Fibroblast of peridontal ligament (primary cell): Measurements from ENCODE around the gene PSMB1.
A peak's percentile ranks its signal among the peaks of the same experiment; 100 is the strongest.
"Not testable (repeated sequence)": the region's sequence is repeated elsewhere in the genome, so short reads cannot be mapped to it uniquely, and the experiment has no call there.

ENCODE experiments used
- DNase-seq: peaks from one replicate; pipeline ENCODE4 v3.0.0-alpha.2; 2010; ENCODE audit errors: extremely low read depth

The PSMB1 gene

DNA sequence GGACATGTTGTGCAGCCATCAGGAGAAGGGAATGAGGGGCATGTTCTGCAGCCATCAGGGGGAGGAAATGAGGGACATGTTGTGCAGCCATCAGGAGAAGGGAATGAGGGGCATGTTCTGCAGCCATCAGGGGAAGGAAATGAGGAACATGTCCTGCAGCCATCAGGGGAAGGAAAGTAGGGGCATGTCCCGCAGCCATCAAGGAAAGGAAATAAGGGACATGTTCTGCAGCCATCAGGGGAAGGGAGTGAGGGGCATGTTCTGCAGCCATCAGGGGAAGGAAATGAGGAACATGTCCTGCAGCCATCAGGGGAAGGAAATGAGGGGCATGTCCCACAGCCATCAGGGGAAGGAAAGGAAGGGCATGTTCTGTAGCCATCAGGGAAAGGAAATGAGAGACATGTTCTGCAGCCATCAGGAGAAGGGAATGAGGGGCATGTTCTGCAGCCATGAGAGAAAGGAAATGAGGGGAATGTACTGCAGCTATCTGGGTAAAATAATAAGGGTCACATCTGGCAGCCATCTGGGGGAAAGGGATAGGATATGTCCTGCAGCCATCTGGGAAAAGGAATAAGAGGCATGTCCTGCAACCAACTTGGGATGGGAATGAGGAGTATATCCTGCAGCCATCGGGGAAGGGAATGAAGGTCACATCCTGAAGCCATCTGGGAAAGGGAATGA is 50.2 kb downstream of the PSMB1 start:
- not testable (repeated sequence) for DNase-seq

DNA sequence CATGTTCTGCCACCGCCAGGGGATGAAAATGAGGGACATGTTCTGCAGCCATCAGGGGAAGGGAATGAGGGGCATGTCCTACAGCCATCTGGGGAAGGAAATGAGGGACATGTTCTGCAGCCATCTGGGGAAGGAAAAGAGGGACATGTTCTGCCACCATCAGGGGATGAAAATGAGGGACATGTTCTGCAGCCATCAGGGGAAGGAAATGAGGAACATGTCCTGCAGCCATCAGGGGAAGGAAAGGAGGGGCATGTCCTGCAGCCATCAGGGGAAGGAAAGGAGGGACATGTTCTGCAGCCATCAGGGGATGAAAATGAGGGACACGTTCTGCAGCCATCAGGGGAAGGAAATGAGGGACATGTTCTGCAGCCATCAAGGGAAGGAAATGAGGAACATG is 50.8 kb downstream of the PSMB1 start:
- DNase-seq: not testable (repeated sequence)

DNA sequence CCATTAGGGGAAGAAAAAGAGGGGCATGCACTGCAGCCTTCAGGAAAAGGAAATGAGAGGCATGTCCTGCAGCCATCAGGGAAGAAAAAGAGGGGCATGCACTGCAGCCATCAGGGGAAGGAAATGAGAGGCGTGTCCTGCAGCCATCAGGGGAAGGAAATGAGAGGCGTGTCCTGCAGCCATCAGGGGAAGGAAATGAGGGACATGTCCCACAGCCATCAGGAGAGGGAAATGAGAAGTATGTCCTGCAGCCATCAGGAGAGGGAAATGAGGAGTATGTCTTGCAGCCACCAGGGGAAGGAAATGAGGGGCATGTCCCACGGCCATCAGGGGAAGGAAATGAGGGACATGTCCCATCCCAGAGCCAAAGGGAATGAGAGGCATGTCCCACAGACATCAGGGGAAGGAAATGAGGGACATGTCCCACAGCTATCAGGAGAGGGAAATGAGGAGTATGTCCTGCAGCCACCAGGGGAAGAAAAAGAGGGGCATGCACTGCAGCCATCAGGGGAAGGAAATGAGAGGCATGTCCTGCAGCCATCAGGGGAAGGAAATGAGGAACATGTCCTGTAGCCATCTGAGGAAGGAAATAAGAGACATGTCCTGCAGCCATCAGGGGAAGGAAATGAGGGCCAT is 52.0 kb downstream of the PSMB1 start:
- no peak for DNase-seq

DNA sequence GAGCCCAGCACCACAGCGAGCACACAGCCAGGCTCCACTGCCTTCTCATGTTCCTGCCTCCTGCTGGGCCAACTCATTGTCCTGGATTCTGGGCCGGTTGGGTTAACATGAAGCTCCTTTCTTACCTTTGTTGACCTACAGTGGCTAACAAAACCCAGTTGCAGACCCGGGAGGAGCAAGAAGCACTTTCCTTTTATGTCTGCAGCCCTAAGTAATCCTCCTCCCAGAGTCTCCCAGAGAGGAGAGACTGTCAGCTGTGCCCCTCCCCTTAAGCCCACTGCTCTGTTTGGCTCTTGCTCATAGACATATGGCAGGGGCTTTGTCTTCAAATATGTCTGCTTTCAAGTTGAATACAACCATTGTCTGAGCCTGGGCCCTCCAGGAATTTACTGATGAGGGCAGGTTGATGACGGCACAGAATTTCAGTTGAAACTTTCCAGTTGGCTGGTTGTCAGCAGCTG is 55.2 kb downstream of the PSMB1 start:
- no peak for DNase-seq

DNA sequence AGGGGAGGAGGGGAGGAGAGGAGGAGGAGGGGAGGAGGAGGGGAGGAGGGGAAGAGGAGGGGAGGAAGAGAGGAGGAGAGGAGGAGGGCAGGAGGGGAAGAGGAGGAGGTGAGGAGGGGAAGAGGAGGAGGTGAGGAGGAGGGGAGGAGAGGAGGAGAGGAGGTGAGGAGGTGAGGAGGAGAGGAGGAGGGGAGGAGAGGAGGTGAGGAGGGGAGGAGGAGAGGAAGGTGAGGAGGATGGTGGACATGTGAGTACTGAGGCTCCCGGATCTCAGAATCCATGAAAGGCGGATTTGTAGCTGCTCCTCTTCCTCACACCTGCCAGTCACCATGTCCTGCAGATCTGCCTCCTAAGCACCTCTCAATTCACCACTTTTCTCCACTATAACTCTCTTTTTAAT is 59.8 kb downstream of the PSMB1 start:
- DNase-seq: no peak

DNA sequence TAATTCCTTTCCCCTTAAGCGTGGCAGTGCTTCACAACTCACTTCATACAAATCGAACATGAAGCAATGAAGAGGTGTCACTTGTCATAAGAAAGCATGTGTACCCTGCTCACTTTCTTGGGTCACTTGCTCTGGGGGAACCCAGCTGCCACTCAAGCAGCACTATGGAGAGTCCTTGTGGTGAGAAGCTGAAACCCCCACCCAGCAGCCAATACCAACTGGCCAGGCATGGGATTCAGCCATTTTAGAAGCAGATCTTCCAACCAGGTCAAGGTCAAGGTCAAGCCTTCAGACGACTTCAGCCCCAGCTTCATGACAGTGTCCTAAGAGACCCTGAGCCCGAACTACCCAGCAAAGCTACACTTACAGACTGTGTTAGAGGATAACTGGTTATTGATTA is 62.8 kb downstream of the PSMB1 start:
- no peak for DNase-seq

DNA sequence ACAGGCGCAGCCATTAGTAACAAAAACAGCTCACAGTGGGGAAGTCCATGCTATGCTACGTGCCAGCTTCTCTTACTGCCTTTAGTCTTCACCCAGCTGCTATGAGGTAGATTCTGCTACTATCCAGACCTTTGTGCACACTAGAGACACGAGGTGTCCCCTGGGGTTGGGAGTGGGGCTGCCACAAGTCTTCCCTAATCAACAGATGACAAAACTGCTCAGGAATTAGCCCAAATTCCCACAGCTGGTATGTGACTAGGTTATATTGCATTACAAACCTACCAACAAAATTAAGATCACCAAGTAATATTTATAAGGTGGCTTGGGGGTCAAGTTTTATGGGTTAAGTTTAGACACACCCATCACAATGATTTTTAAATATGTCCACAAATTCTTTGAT is 63.3 kb downstream of the PSMB1 start:
- no peak for DNase-seq

DNA sequence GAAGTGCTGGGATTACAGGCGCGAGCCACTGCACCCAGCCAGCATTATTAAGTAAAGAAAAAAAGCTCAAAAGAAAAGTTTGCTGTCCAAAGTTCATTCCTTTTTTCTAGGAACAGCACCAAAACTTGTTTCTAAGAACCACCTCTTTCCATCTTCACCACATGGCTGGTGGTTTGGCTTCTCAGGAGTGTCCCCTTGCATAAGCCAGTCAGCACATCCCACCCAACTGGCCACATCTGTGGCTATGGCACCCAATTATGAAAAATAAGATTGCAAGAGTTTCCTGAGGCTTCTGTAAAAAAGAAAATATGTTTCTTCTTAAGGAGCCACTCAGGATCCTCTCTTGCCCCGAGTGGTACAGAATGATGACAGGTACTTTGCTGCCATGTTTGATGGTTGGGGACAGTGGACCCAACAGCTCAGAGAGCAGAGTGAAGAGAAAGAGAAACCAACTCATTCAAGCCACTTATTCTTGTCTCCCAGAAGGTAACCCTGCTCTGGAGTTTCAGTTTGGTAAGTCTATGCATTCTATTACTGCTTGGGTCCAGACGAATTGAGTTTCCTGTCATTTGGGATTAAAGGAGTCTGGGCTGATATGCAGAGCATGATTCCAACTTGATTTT is 65.3 kb downstream of the PSMB1 start:
- DNase-seq: no peak

DNA sequence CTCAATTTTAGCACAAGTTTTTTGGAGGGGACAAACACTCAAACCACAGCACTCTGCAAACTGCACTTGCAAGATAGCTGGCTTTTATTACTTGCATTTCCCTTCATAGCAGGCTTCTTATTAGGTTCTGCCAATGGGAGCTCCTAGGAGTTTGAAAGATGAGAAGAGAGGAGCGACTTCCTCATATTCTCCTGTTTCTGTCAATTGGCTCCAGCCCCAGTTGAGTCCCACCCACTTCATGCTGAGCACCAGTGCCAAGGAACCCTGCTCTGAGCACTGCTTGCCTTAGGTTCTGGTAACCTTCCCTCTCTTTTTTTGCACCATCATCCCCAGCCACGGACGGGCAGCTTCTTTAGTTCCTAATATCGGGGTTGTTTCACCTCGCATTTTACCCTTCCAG is 67.9 kb downstream of the PSMB1 start:
- DNase-seq: peak; percentile 18
